GM12891 (cell line): ENCODE results near the gene MDC1.

Experiments used
- PAX5 ChIP-seq: IDR thresholded peaks from 2 replicates; pipeline ENCODE4 v1.6.1; 2011; ENCODE audit warnings: low read length, moderate library complexity, mild to moderate bottlenecking; ENCODE audit not compliant: insufficient read depth, severe bottlenecking
- POLR2A ChIP-seq: IDR thresholded peaks from 2 replicates; pipeline ENCODE4 v1.6.1; 2011; ENCODE audit warnings: low read depth, low read length, control low read depth
- POLR2AphosphoS5 ChIP-seq: IDR thresholded peaks from 2 replicates; pipeline ENCODE4 v1.6.1; 2011; ENCODE audit warnings: low read depth, low read length, control low read depth
- SPI1 ChIP-seq: IDR thresholded peaks from 2 replicates; pipeline ENCODE4 v1.6.1; 2011; ENCODE audit warnings: low read depth, low read length, control low read depth
- TAF1 ChIP-seq: IDR thresholded peaks from 2 replicates; pipeline ENCODE4 v1.6.1; 2011; ENCODE audit warnings: low read depth, low read length, control low read depth

DNA sequence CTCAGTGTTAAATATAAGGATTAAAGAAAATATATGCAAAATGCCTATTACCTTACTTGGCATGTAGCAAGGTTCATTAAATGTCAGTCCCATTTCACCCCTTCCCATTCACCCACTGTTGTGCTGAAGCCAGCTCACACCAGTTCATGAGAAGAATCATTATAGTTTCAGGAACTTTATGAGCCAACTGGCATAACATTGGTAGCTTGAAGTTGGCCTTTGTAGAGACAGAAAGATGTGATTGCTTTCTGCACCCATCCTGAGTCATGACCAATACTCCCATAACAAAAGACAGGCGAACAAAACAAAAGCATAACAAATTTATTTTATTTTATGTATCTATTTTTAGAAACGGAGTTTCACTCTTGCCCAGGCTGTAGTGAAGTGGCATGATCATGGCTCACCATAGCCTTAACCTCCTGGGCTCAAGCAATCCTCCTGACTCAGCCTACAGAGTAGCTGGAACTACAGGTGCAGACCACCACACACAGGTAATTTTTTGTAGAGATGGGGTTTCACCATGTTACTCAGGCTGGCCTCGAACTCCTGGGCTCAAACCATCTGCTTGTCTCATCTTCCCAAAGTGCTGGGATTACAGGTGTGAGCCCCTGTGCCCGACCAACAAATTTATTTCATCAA, 44.8 kb upstream of the MDC1 start:
- TF ChIP-seq SPI1 (no peak), POLR2AphosphoS5 (no peak), POLR2A (no peak), PAX5 (no peak), TAF1 (no peak)
